K562 (cell line): ENCODE data around the gene COX14. TPM values are rescaled to one million over a fixed set of nuclear protein-coding genes. Genes with fewer than 3 reads are reported as not detected.
A peak's percentile ranks its signal among the peaks of the same experiment; 100 is the strongest.

Experiments used
- ATAC-seq: fragments of 200-7000 bp; cut with Tn5 transposase; 3 replicates; pipeline ENCODE4 v1.9.1; 2020; ENCODE audit warnings: moderate library complexity
- BruUV-seq: library from RNA; stranded (reverse); fragments of 400-500 nt; replicated peaks from 2 replicates; lab custom pipeline; 2021; lab: Mats Ljungman, UMichigan
- CTCF ChIA-PET: fragments of 300-600 bp; formaldehyde crosslinking; extraction: SDS; loops from one replicate; lab custom pipeline; 2021; ENCODE audit warnings: low intra/inter-chr PET ratio; lab: Yijun Ruan, JAX
- POLR2A ChIA-PET: fragments of 300-600, 350-650 bp; sonication (Branson Sonifier 250); formaldehyde crosslinking; extraction: SDS; loops from one replicate; lab custom pipeline; 2021; ENCODE audit warnings: antibody characterized with exemption, inconsistent platforms; lab: Yijun Ruan, JAX
- DNase-seq, 4 experiments: peaks; one replicate each; pipeline versions ENCODE4 v3.0.0 to v3.0.0-alpha.2; 2011 to 2018; ENCODE audit warnings: low spot score in 3 of 4, mixed read lengths in 3 of 4; ENCODE audit errors: extremely low read depth in 1 of 4
- FAIRE-seq: peaks from 2 replicates; lab custom pipeline; 2011; peaks lifted over from hg19 to GRCh38; lab: Jason Lieb, UNC
- H2AFZ ChIP-seq: 2 replicates; pipeline ENCODE4 v1.6.0; 2011; ENCODE audit warnings: low read depth, low read length, control low read depth, inconsistent platforms
- H3K27ac ChIP-seq: fragments of 200-600 bp; 3 replicates; pipeline ENCODE4 v1.8.0; 2011; ENCODE audit warnings: low read depth, mild to moderate bottlenecking, control low read depth, inconsistent platforms, low read length, moderate library complexity, mixed read lengths; ENCODE audit errors: extremely low read depth
- H3K27me3 ChIP-seq, 2 experiments: fragments of 300-600 bp in 1 of 2; 2 replicates in 1 of 2; 3 replicates in 1 of 2; pipeline versions ENCODE4 v1.6.0 to v1.8.0; 2011; ENCODE audit warnings: inconsistent platforms in 2 of 2, low read length in 2 of 2, mild to moderate bottlenecking in 1 of 2, mixed read lengths in 1 of 2, moderate library complexity in 1 of 2; ENCODE audit not compliant: control insufficient read depth in 2 of 2, insufficient read depth in 2 of 2
- H3K36me3 ChIP-seq: fragments of 300-600 bp; 3 replicates; pipeline ENCODE4 v1.8.0; 2011; ENCODE audit warnings: mild to moderate bottlenecking, low read length, inconsistent platforms; ENCODE audit not compliant: control insufficient read depth, insufficient read depth
- H3K4me1 ChIP-seq, 2 experiments: fragments of 200-600 bp in 1 of 2; replicated peaks in 1 of 2; 2 replicates in 1 of 2; 3 replicates in 1 of 2; pipeline versions ENCODE4 v1.5.1 to v1.8.0; 2011; ENCODE audit warnings: inconsistent platforms in 2 of 2, low read length in 2 of 2, mild to moderate bottlenecking in 1 of 2, mixed read lengths in 1 of 2, moderate library complexity in 1 of 2; ENCODE audit not compliant: control insufficient read depth in 2 of 2, insufficient read depth in 2 of 2
- H3K4me2 ChIP-seq: 2 replicates; pipeline ENCODE4 v1.6.1; 2011; ENCODE audit warnings: low read length, control low read depth, inconsistent platforms, mixed read lengths; ENCODE audit not compliant: insufficient read depth
- H3K4me3 ChIP-seq: fragments of 200-600 bp; sonication (generic), shearing (Covaris generic); 2 replicates; pipeline ENCODE4 v1.5.1; 2016; ENCODE audit warnings: control low read depth, inconsistent platforms
- H3K79me2 ChIP-seq: fragments of 200-600 bp; 3 replicates; pipeline ENCODE4 v1.8.0; 2011; ENCODE audit warnings: low read length, inconsistent platforms; ENCODE audit not compliant: control insufficient read depth, insufficient read depth
- H3K9ac ChIP-seq, 2 experiments: 2 replicates each; pipeline versions ENCODE4 v1.6.0 to v1.6.1; 2011; ENCODE audit warnings: low read depth in 2 of 2, low read length in 2 of 2, control low read depth in 1 of 2, inconsistent platforms in 1 of 2, mild to moderate bottlenecking in 1 of 2, mixed read lengths in 1 of 2; ENCODE audit not compliant: insufficient read depth in 1 of 2
- H3K9me1 ChIP-seq: one replicate; pipeline ENCODE4 v1.6.0; 2011; ENCODE audit warnings: inconsistent platforms, mild to moderate bottlenecking, low read length, moderate library complexity; ENCODE audit not compliant: control insufficient read depth, insufficient read depth
- H3K9me3 ChIP-seq: replicated peaks from 2 replicates; pipeline ENCODE4 v1.5.1; 2011; ENCODE audit warnings: low read depth, low read length, inconsistent platforms; ENCODE audit not compliant: control insufficient read depth, insufficient read depth
- H4K20me1 ChIP-seq: replicated peaks from 2 replicates; pipeline ENCODE4 v1.6.1; 2011; ENCODE audit warnings: low read length, inconsistent platforms, mixed read lengths; ENCODE audit not compliant: control insufficient read depth, insufficient read depth
- EGR1 ChIP-seq: fragments of 450-650 bp; conservative IDR thresholded peaks from 2 replicates; pipeline ENCODE4 v1.6.1; 2017; ENCODE audit warnings: mild to moderate bottlenecking
- HDAC1 ChIP-seq, 2 experiments: fragments of 450-650 bp; IDR thresholded peaks; 2 replicates each; pipeline ENCODE4 v1.6.1; 2016 to 2017; ENCODE audit warnings: inconsistent platforms in 1 of 2, mild to moderate bottlenecking in 1 of 2, moderate library complexity in 1 of 2
- MAZ ChIP-seq, 2 experiments: fragments of 450-650 bp in 1 of 2; sonication (generic) in 1 of 2; formaldehyde crosslinking; IDR thresholded peaks in 1 of 2; conservative IDR thresholded peaks in 1 of 2; 2 replicates each; pipeline versions ENCODE4 v1.4.0 to v1.5.0; 2020; ENCODE audit warnings: mild to moderate bottlenecking in 1 of 2, missing genetic modification reagents in 1 of 2
- TEAD2 ChIP-seq: fragments of 450-650 bp; IDR thresholded peaks from 2 replicates; pipeline ENCODE4 v1.6.1; 2016; ENCODE audit warnings: missing genetic modification characterization, control low read depth, missing compliant biosample characterization
- USF1 ChIP-seq: sonication (generic); formaldehyde crosslinking; IDR thresholded peaks from 2 replicates; pipeline ENCODE4 v1.9.0; 2022; ENCODE audit warnings: mild to moderate bottlenecking, missing genetic modification reagents
- VEZF1 ChIP-seq: fragments of 200-800 bp; sonication (Bioruptor generic); IDR thresholded peaks from 2 replicates; pipeline ENCODE4 v1.6.1; 2017; ENCODE audit warnings: missing genetic modification characterization, missing compliant biosample characterization
- ZFP1 ChIP-seq: fragments of 450-650 bp; formaldehyde crosslinking; IDR thresholded peaks from 2 replicates; pipeline ENCODE4 v1.4.0; 2020; ENCODE audit warnings: mild to moderate bottlenecking, mixed read lengths
- ZNF134 ChIP-seq: fragments of 250-450 bp; sonication (Bioruptor Pico); conservative IDR thresholded peaks from 2 replicates; pipeline ENCODE4 v1.4.0; 2020
- WGBS: fragments of 100-300 bp; shearing (Covaris generic); methylation state at CpG from one replicate; pipeline ENCODE4 v1.1.6; 2016; ENCODE audit warnings: low coverage, mixed read lengths; ENCODE audit not compliant: insufficient coverage; ENCODE audit errors: missing lambda C conversion rate; 5-methylcytosine and 5-hydroxymethylcytosine counted together
- in situ Hi-C: fragments of 300-500 bp; cut with MboI; formaldehyde crosslinking; loops from 4 replicates; pipeline ENCODE4 v1.15.0; 2018; ENCODE audit warnings: inconsistent platforms, mixed read lengths
- intact Hi-C: fragments of 100-400 bp; cut with micrococcal nuclease; formaldehyde crosslinking; loops from 2 replicates; pipeline ENCODE4 v1.14.2; 2022
- polyA plus RNA-seq, 8 experiments: library from polyadenylated mRNA; depleted of rRNA in 4 of 8; stranded (reverse) in 5 of 8; unstranded in 3 of 8; fragments of >200 nt; fragmentation: Nextera tagmentation in 2 of 8; fragmentation: Illumina TruSeq in 1 of 8; extraction: Ambion mirVana in 2 of 8; extraction: Trizol in 1 of 8; gene quantifications; 2 replicates each; pipeline versions ENCODE4 v1.2.1 to v1.2.3, GENCODE V29; 2011 to 2014; ENCODE audit warnings: inconsistent platforms in 1 of 8, missing spikeins in 1 of 8
- total RNA-seq, 7 experiments: library from RNA; depleted of rRNA in 6 of 7; stranded (reverse); fragments of >200 nt in 6 of 7; fragmentation: Illumina TruSeq in 2 of 7; extraction: Trizol in 2 of 7; gene quantifications; 2 replicates each; pipeline versions ENCODE4 v1.2.1 to v1.2.3, GENCODE V29; 2011 to 2021; ENCODE audit warnings: low replicate concordance in 1 of 7
- TF ChIP-seq, protein P1 (sequence below): sonication (generic); formaldehyde crosslinking; IDR thresholded peaks from 2 replicates; pipeline ENCODE4 v1.8.1; 2023; ENCODE audit warnings: mild to moderate bottlenecking, missing genetic modification reagents, moderate library complexity
- TF ChIP-seq, protein P2 (sequence below): fragments of 450-650 bp; IDR thresholded peaks from 2 replicates; pipeline ENCODE4 v1.6.1; 2016; ENCODE audit warnings: borderline replicate concordance
- TF ChIP-seq, protein P3 (sequence below): sonication (generic); formaldehyde crosslinking; IDR thresholded peaks from 2 replicates; pipeline ENCODE4 v1.5.0; 2020; ENCODE audit warnings: missing genetic modification reagents

The COX14 gene
- total and polyA plus RNA-seq, 9 of the 15 experiments (the other 6 are each of a cell fraction or from before 2014, with no cell fraction given) = 44.4 to 269 (median 53.4) TPM

DNA sequence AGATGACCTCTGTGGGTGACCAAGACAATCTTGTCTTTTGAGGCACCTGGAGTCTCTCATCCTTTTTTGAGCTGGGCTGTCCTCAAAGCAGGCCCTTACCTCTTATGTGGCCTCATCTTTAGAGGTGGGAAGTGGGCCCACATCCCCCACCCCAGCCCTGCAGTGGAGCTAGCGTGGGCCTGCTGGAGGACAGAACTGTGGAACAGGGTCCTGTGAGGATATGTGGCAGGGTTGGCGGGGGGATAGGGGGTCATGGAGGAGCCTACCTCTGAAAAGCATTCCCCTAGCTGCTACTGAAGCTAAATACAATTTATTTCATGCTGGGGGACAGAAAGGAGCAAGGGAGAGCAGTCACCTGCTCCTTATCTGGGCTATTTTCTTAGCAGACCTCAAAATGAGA lies 8.7 kb upstream of the COX14 start (continued):
- TF ChIP-seq, protein P1, sequence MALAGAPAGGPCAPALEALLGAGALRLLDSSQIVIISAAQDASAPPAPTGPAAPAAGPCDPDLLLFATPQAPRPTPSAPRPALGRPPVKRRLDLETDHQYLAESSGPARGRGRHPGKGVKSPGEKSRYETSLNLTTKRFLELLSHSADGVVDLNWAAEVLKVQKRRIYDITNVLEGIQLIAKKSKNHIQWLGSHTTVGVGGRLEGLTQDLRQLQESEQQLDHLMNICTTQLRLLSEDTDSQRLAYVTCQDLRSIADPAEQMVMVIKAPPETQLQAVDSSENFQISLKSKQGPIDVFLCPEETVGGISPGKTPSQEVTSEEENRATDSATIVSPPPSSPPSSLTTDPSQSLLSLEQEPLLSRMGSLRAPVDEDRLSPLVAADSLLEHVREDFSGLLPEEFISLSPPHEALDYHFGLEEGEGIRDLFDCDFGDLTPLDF (CRISPR knock-in tag) = no peak

DNA sequence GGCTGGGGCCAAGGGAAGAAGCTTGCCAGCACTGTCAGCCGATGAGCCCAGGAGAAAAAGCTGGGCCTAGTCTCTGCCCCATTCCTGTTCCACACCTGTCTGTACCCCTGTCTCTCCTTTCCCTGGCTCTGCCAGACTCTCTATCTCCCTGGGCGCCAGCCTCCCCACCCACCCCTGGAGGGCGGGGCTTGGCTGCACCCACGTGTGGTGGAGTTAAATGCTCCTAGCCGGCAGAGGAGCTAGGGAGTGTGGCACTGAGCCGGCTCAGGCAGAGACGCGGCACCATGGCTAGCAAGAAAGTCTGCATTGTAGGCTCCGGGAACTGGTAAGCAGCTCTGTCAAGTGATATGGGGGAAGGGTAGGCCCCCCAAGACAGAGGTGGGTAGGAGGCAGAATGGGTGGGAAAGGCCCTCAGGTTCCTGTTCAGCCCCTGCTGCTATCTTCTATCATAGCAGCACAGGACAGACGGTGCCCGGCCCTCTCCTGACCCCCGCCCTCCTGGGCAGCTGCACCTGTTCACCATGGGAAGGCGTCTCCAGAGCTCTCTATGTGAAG lies 8.2 kb upstream of the COX14 start, which contains the start of gene GPD1:
GPD1 (plus strand) TSS at position 242 of the 555 bp plus-strand sequence; CDS start at position 285, 43 bp downstream.
- no peak within 1 kb of the TSS for H3K27ac ChIP-seq
- peak; percentile 78 for FAIRE-seq
- peak; percentile 76 to 84 (median 82) for DNase-seq
- H3K36me3 ChIP-seq = peaks cover 24% of the 10 kb centered on the region; the same call in 2 of the 3 replicates
- H3K4me2 ChIP-seq = peak within 1 kb of the TSS; percentile 57
- 19% methylated on average over 13 of the region's 13 CpGs for whole genome bisulfite sequencing
- H4K20me1 ChIP-seq = no peaks in the 10 kb centered on the region
- H2AFZ ChIP-seq = peak within 1 kb of the TSS; percentile 75
- H3K9ac ChIP-seq = peak within 1 kb of the TSS in 1 of 2 experiments; percentile 82; a peak in 2 of 4 replicates
- no peaks in the 10 kb centered on the region for H3K9me3 ChIP-seq
- no peaks in the 10 kb centered on the region for H3K79me2 ChIP-seq
- H3K4me1 ChIP-seq = peaks cover 16% of the 10 kb centered on the region in 2 experiments
- no peaks in the 10 kb centered on the region for H3K9me1 ChIP-seq
- CTCF ChIA-PET = no interaction called here
- no TSS peak for BruUV-seq
- peak; percentile 92 for ATAC-seq
- POLR2A ChIA-PET = interaction anchor here (0.6 to 1.7 kb wide), 7 partner anchors 8 to 230 kb away, joined by 3 to 9 read pairs (median 4); partner anchors contain the start of genes COX14, LIMA1 and SMARCD1
- H3K4me3 ChIP-seq = no peak within 1 kb of the TSS
- intact Hi-C loops = no loop called here
- in situ Hi-C loops = no loop called here
- no peaks in the 10 kb centered on the region for H3K27me3 ChIP-seq
- TF ChIP-seq TEAD2 (tag) (no peak), VEZF1 (peak; percentile 65), ZFP1 (CRISPR knock-in tag) (no peak), HDAC1 (IDR thresholded peaks at IDR 0.05) (0 out of 4 replicates have a peak, but pooled peaks of 1 of the 2 experiments have one; percentile 28), EGR1 (peak; percentile 66), MAZ (CRISPR knock-in tag; conservative IDR thresholded peaks at IDR 0.05 in 1 of 2, IDR thresholded peaks at IDR 0.05 in 1 of 2) (0 out of 4 replicates have a peak, but pooled peaks of 1 of the 2 experiments have one; percentile 28), ZNF134 (CRISPR knock-in tag) (no peak), USF1 (CRISPR knock-in tag) (peak; percentile 75)
- TF ChIP-seq, protein P2, sequence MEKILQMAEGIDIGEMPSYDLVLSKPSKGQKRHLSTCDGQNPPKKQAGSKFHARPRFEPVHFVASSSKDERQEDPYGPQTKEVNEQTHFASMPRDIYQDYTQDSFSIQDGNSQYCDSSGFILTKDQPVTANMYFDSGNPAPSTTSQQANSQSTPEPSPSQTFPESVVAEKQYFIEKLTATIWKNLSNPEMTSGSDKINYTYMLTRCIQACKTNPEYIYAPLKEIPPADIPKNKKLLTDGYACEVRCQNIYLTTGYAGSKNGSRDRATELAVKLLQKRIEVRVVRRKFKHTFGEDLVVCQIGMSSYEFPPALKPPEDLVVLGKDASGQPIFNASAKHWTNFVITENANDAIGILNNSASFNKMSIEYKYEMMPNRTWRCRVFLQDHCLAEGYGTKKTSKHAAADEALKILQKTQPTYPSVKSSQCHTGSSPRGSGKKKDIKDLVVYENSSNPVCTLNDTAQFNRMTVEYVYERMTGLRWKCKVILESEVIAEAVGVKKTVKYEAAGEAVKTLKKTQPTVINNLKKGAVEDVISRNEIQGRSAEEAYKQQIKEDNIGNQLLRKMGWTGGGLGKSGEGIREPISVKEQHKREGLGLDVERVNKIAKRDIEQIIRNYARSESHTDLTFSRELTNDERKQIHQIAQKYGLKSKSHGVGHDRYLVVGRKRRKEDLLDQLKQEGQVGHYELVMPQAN = peak; percentile 39; the same call in 1 of the 2 replicates
- TF ChIP-seq, protein P3, sequence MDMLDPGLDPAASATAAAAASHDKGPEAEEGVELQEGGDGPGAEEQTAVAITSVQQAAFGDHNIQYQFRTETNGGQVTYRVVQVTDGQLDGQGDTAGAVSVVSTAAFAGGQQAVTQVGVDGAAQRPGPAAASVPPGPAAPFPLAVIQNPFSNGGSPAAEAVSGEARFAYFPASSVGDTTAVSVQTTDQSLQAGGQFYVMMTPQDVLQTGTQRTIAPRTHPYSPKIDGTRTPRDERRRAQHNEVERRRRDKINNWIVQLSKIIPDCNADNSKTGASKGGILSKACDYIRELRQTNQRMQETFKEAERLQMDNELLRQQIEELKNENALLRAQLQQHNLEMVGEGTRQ (CRISPR knock-in tag) = peak; percentile 63
